HCT116 (cell line): ENCODE measurements around the gene SPINK13. TPM values are rescaled to one million over a fixed set of nuclear protein-coding genes. Genes with fewer than 3 reads are reported as not detected.

Experiments
- ATAC-seq: fragments of 200-7000 bp; cut with Tn5 transposase; 2 replicates; pipeline ENCODE4 v1.9.1; 2020; ENCODE audit warnings: mild to moderate bottlenecking, moderate library complexity
- BruUV-seq: library from RNA; stranded (reverse); fragments of 400-500 nt; replicated peaks from 2 replicates; lab custom pipeline; 2021; lab: Mats Ljungman, UMichigan
- CTCF ChIA-PET: fragments of 300-600 bp; sonication (Branson Sonifier 250); formaldehyde crosslinking; loops from one replicate; lab custom pipeline; 2021; ENCODE audit warnings: antibody characterized with exemption; lab: Charles Lee
- POLR2A ChIA-PET: fragments of 300-600, 350-600 bp; sonication (Branson Sonifier 250); formaldehyde crosslinking; loops from one replicate; lab custom pipeline; 2021; ENCODE audit warnings: antibody characterized with exemption; lab: Charles Lee
- RAD21 ChIA-PET, 2 experiments: fragments of 300-600 bp; sonication (Branson Sonifier 250); formaldehyde crosslinking; loops; one replicate each; lab custom pipeline; 2023; ENCODE audit warnings: low total read pairs in 2 of 2; ENCODE audit not compliant: uncharacterized antibody in 2 of 2, unreplicated experiment in 2 of 2, low non-redundant PET in 1 of 2; lab: Charles Lee
- DNase-seq: peaks from one replicate; pipeline ENCODE4 v3.0.0-alpha.2; 2010; ENCODE audit warnings: low read depth, low spot score
- H2AFZ ChIP-seq: fragments of 200-600 bp; shearing (Covaris generic), sonication (generic); 2 replicates; pipeline ENCODE4 v1.6.1; 2017; ENCODE audit warnings: low read depth, mixed run types, mixed read lengths, antibody characterized with exemption, low read length; ENCODE audit not compliant: poor library complexity, severe bottlenecking
- H3K27ac ChIP-seq: 2 replicates; pipeline ENCODE4 v1.5.1; 2012; ENCODE audit warnings: low read depth, low read length
- H3K27me3 ChIP-seq: fragments of 200-600 bp; sonication (generic); 2 replicates; pipeline ENCODE4 v1.6.1; 2016; ENCODE audit warnings: mixed run types, low read length, mixed read lengths; ENCODE audit not compliant: insufficient read depth
- H3K36me3 ChIP-seq, 2 experiments: fragments of 200-500 bp in 1 of 2; fragments of 200-600 bp in 1 of 2; sonication (Bioruptor generic) in 1 of 2; sonication (generic) in 1 of 2; 2 replicates each; pipeline versions ENCODE4 v1.5.1 to v1.6.1; 2014 to 2016; ENCODE audit warnings: low read length in 2 of 2, inconsistent platforms in 1 of 2, mixed read lengths in 1 of 2, mixed run types in 1 of 2; ENCODE audit not compliant: insufficient read depth in 2 of 2, control insufficient read depth in 1 of 2
- H3K4me1 ChIP-seq, 2 experiments: fragments of 200-600 bp in 1 of 2; sonication (generic) in 1 of 2; 2 replicates each; pipeline versions ENCODE4 v1.5.1 to v1.6.1; 2012 to 2017; ENCODE audit warnings: low read length in 2 of 2, inconsistent platforms in 1 of 2, mild to moderate bottlenecking in 1 of 2, mixed read lengths in 1 of 2, mixed run types in 1 of 2, moderate library complexity in 1 of 2; ENCODE audit not compliant: insufficient read depth in 2 of 2, control insufficient read depth in 1 of 2
- H3K4me2 ChIP-seq: fragments of 200-600 bp; sonication (generic); 2 replicates; pipeline ENCODE4 v1.6.1; 2017; ENCODE audit warnings: mixed run types, low read length, mixed read lengths
- H3K4me3 ChIP-seq, 2 experiments: fragments of 200-600 bp in 1 of 2; sonication (generic) in 1 of 2; replicated peaks in 1 of 2; 2 replicates each; pipeline ENCODE4 v1.5.1; 2011 to 2016; ENCODE audit warnings: low read length in 2 of 2, control low read depth in 1 of 2, low read depth in 1 of 2, mild to moderate bottlenecking in 1 of 2, mixed read lengths in 1 of 2, mixed run types in 1 of 2
- H3K79me2 ChIP-seq: fragments of 200-600 bp; sonication (generic); 2 replicates; pipeline ENCODE4 v1.6.1; 2017; ENCODE audit warnings: mild to moderate bottlenecking, mixed run types, low read length, moderate library complexity, mixed read lengths; ENCODE audit not compliant: insufficient read depth
- H3K9ac ChIP-seq: fragments of 200-600 bp; sonication (generic); 2 replicates; pipeline ENCODE4 v1.6.1; 2016; ENCODE audit warnings: low read length, mixed read lengths
- H3K9me2 ChIP-seq: fragments of 200-600 bp; sonication (generic), shearing (Covaris generic); 2 replicates; pipeline ENCODE4 v1.6.1; 2017; ENCODE audit warnings: mixed run types, mild to moderate bottlenecking, moderate library complexity; ENCODE audit not compliant: insufficient read depth
- H3K9me3 ChIP-seq, 2 experiments: fragments of 200-500 bp in 1 of 2; fragments of 200-600 bp in 1 of 2; sonication (Bioruptor generic) in 1 of 2; sonication (generic) in 1 of 2; 2 replicates each; pipeline ENCODE4 v1.6.1; 2014 to 2017; ENCODE audit warnings: low read length in 2 of 2, mixed read lengths in 2 of 2, inconsistent platforms in 1 of 2, low read depth in 1 of 2, mild to moderate bottlenecking in 1 of 2, mixed run types in 1 of 2, moderate library complexity in 1 of 2; ENCODE audit not compliant: control insufficient read depth in 1 of 2, insufficient read depth in 1 of 2
- H4K20me1 ChIP-seq: fragments of 200-600 bp; sonication (generic), shearing (Covaris generic); 2 replicates; pipeline ENCODE4 v1.6.1; 2017; ENCODE audit warnings: mixed run types, mild to moderate bottlenecking, moderate library complexity; ENCODE audit not compliant: insufficient read depth
- CBX3 ChIP-seq: IDR thresholded peaks from 2 replicates; pipeline ENCODE4 v1.6.1; 2012; ENCODE audit warnings: low read depth
- CEBPB ChIP-seq: IDR thresholded peaks from 2 replicates; pipeline ENCODE4 v1.6.1; 2012; ENCODE audit warnings: low read depth
- CTCF ChIP-seq, 3 experiments: fragments of 200-600 bp in 1 of 3; sonication (generic) in 1 of 3; IDR thresholded peaks in 2 of 3; conservative IDR thresholded peaks in 1 of 3; 2 replicates each; pipeline ENCODE4 v1.5.1; 2012 to 2017; ENCODE audit warnings: low read depth in 2 of 3, low read length in 2 of 3, antibody characterized with exemption in 1 of 3, borderline replicate concordance in 1 of 3, control low read depth in 1 of 3, mild to moderate bottlenecking in 1 of 3, mixed read lengths in 1 of 3, mixed run types in 1 of 3, moderate library complexity in 1 of 3; ENCODE audit not compliant: insufficient read depth in 1 of 3
- EGR1 ChIP-seq: IDR thresholded peaks from 2 replicates; pipeline ENCODE4 v1.6.1; 2012; ENCODE audit warnings: low read depth
- EZH2phosphoT487 ChIP-seq: fragments of 200-600 bp; IDR thresholded peaks from 2 replicates; pipeline ENCODE4 v1.6.1; 2018; ENCODE audit warnings: antibody characterized with exemption, borderline replicate concordance
- FOSL1 ChIP-seq: IDR thresholded peaks from 2 replicates; pipeline ENCODE4 v1.6.1; 2012; ENCODE audit warnings: low read depth
- JUND ChIP-seq: IDR thresholded peaks from 2 replicates; pipeline ENCODE4 v1.6.1; 2012
- POLR2A ChIP-seq: IDR thresholded peaks from 2 replicates; pipeline ENCODE4 v1.7.0; 2011; ENCODE audit warnings: borderline replicate concordance; ENCODE audit not compliant: insufficient read depth, insufficient read length; ENCODE audit errors: extremely low read depth
- POLR2AphosphoS5 ChIP-seq: IDR thresholded peaks from 2 replicates; pipeline ENCODE4 v1.6.1; 2011; ENCODE audit warnings: mild to moderate bottlenecking, low read depth, low read length, moderate library complexity
- RAD21 ChIP-seq: IDR thresholded peaks from 2 replicates; pipeline ENCODE4 v1.6.1; 2012; ENCODE audit warnings: low read depth, mild to moderate bottlenecking
- SIN3A ChIP-seq: IDR thresholded peaks from 2 replicates; pipeline ENCODE4 v1.6.1; 2012; ENCODE audit warnings: low read depth
- SP1 ChIP-seq: IDR thresholded peaks from 2 replicates; pipeline ENCODE4 v1.6.1; 2012; ENCODE audit warnings: low read depth
- SRF ChIP-seq: IDR thresholded peaks from 2 replicates; pipeline ENCODE4 v1.6.1; 2012; ENCODE audit warnings: low read depth
- TCF7L2 ChIP-seq: IDR thresholded peaks from 2 replicates; pipeline ENCODE4 v1.7.0; 2011; ENCODE audit warnings: borderline replicate concordance, inconsistent platforms; ENCODE audit not compliant: insufficient read depth, insufficient read length; ENCODE audit errors: extremely low read depth
- YY1 ChIP-seq: IDR thresholded peaks from 2 replicates; pipeline ENCODE4 v1.6.1; 2011; ENCODE audit warnings: low read length, low read depth, moderate library complexity, mild to moderate bottlenecking; ENCODE audit not compliant: insufficient replicate concordance; ENCODE audit errors: extremely low read depth
- ZBTB33 ChIP-seq: IDR thresholded peaks from 2 replicates; pipeline ENCODE4 v1.6.1; 2011; ENCODE audit warnings: mild to moderate bottlenecking, low read length, moderate library complexity; ENCODE audit not compliant: insufficient replicate concordance; ENCODE audit errors: extremely low read depth
- ZFX ChIP-seq: fragments of 450-650 bp; IDR thresholded peaks from 2 replicates; pipeline ENCODE4 v1.6.1; 2017
- ZNF274 ChIP-seq: fragments of 200-500 bp; sonication (Bioruptor generic); IDR thresholded peaks from 2 replicates; pipeline ENCODE4 v1.6.1; 2014; ENCODE audit warnings: mild to moderate bottlenecking, low read depth, low read length, inconsistent platforms
- intact Hi-C: fragments of 100-400 bp; cut with micrococcal nuclease; formaldehyde crosslinking; loops from 2 replicates; pipeline ENCODE4 v1.10.0; 2022
- total RNA-seq: library from RNA; stranded (reverse); gene quantifications from one replicate; pipeline ENCODE4 v1.2.1, GENCODE V29; 2021; ENCODE audit not compliant: unreplicated experiment
- TF ChIP-seq, protein P1 (sequence below): IDR thresholded peaks from 2 replicates; pipeline ENCODE4 v1.6.1; 2012; ENCODE audit warnings: low read depth

The SPINK13 gene
- total RNA-seq, 1 experiment from 2014 or later = not detected

- CTCF ChIA-PET = no interaction called here
- Histone ChIP-seq H3K4me3 (no peak overlapping the region), H3K9ac (no peak overlapping the region), H3K36me3 (no peaks in the 10 kb centered on the region), H3K27ac (no peak overlapping the region), H3K9me2 (no peaks in the 10 kb centered on the region), H3K4me1 (no peaks in the 10 kb centered on the region), H4K20me1 (no peaks in the 10 kb centered on the region), H2AFZ (no peak overlapping the region), H3K27me3 (peaks cover 9% of the 10 kb centered on the region), H3K9me3 (no peaks in the 10 kb centered on the region), H3K4me2 (no peak overlapping the region), H3K79me2 (no peaks in the 10 kb centered on the region)
- intact Hi-C loops = no loop called here
- RAD21 ChIA-PET = no interaction called here
- TF ChIP-seq JUND = no peak
- TF ChIP-seq, protein P1, sequence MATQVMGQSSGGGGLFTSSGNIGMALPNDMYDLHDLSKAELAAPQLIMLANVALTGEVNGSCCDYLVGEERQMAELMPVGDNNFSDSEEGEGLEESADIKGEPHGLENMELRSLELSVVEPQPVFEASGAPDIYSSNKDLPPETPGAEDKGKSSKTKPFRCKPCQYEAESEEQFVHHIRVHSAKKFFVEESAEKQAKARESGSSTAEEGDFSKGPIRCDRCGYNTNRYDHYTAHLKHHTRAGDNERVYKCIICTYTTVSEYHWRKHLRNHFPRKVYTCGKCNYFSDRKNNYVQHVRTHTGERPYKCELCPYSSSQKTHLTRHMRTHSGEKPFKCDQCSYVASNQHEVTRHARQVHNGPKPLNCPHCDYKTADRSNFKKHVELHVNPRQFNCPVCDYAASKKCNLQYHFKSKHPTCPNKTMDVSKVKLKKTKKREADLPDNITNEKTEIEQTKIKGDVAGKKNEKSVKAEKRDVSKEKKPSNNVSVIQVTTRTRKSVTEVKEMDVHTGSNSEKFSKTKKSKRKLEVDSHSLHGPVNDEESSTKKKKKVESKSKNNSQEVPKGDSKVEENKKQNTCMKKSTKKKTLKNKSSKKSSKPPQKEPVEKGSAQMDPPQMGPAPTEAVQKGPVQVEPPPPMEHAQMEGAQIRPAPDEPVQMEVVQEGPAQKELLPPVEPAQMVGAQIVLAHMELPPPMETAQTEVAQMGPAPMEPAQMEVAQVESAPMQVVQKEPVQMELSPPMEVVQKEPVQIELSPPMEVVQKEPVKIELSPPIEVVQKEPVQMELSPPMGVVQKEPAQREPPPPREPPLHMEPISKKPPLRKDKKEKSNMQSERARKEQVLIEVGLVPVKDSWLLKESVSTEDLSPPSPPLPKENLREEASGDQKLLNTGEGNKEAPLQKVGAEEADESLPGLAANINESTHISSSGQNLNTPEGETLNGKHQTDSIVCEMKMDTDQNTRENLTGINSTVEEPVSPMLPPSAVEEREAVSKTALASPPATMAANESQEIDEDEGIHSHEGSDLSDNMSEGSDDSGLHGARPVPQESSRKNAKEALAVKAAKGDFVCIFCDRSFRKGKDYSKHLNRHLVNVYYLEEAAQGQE = no peak
- TF ChIP-seq CEBPB = no peak
- no peak for TF ChIP-seq POLR2AphosphoS5
- TF ChIP-seq FOSL1 = no peak
- TF ChIP-seq POLR2A = no peak
- TF ChIP-seq CTCF (IDR thresholded peaks at IDR 0.05 in 2 of 3, conservative IDR thresholded peaks at IDR 0.05 in 1 of 3; ENCODE audit: borderline replicate concordance in 1 of 3, insufficient read depth in 1 of 3, low read depth in 2 of 3, low read length in 2 of 3) = no peak
- TF ChIP-seq SP1 = no peak
- no peak for TF ChIP-seq ZNF274
- TF ChIP-seq CBX3 = no peak
- TF ChIP-seq SIN3A = no peak
- no peak for TF ChIP-seq EZH2phosphoT487
- no peak for TF ChIP-seq ZBTB33
- no peak for TF ChIP-seq YY1
- no peak for TF ChIP-seq SRF
- no peak for TF ChIP-seq ZFX
- TF ChIP-seq TCF7L2 = no peak
- TF ChIP-seq RAD21 = no peak
- no peak for TF ChIP-seq EGR1
- no peak for ATAC-seq
- POLR2A ChIA-PET = no interaction called here
- no peak for DNase-seq
- no TSS peak for BruUV-seq
Observed at GRCh38 chr5:148221508-148221907, 47.1 kb upstream of the SPINK13 start.
